ENCODE data around the gene ZNF106.

GRCh38 chr15:42453826-42454225 lies 37.1 kb downstream of the ZNF106 start:
- TF ChIP-seq CTCF (conservative IDR thresholded peaks at IDR 0.05; ENCODE audit: low read depth, low read length) (no peak), EZH2 (IDR thresholded peaks at IDR 0.05; ENCODE audit: borderline replicate concordance, low read depth, low read length, poor library complexity, severe bottlenecking) (no peak)
